Esophagus muscularis mucosa (tissue), 4 donors: Measurements from ENCODE around the gene CLIC5. TPM values are rescaled to one million over a fixed set of nuclear protein-coding genes. Genes with fewer than 3 reads are reported as not detected.

ENCODE experiments used
- DNase-seq: peaks from one replicate; pipeline ENCODE4 v3.0.0-alpha.2; 2017; ENCODE audit errors: extremely low spot score
- H3K27ac ChIP-seq, 4 donors: fragments of 200-600 bp; sonication (generic); replicated peaks in 1 of 4; 1 replicate in 3 of 4; 2 replicates in 1 of 4; pipeline ENCODE4 v1.5.1; 2016 to 2019; ENCODE audit warnings: mild to moderate bottlenecking in 1 of 4
- H3K27me3 ChIP-seq, 4 donors: fragments of 200-600 bp; sonication (generic); one replicate each; pipeline versions ENCODE4 v1.5.1 to v1.6.0; 2016 to 2019
- H3K36me3 ChIP-seq, 4 donors: fragments of 200-600 bp; sonication (generic); one replicate each; pipeline ENCODE4 v1.5.1; 2016 to 2019
- H3K4me1 ChIP-seq, 4 donors: fragments of 200-600 bp; sonication (generic); one replicate each; pipeline ENCODE4 v1.5.1; 2016 to 2019
- H3K4me3 ChIP-seq, 4 donors: fragments of 200-600 bp; sonication (generic); 1 replicate in 2 of 4; 2 replicates in 2 of 4; pipeline ENCODE4 v1.5.1; 2016 to 2019; ENCODE audit warnings: mild to moderate bottlenecking in 4 of 4, moderate library complexity in 1 of 4
- H3K9me3 ChIP-seq, 4 donors: fragments of 200-600 bp; sonication (generic); 1 replicate in 3 of 4; 2 replicates in 1 of 4; pipeline ENCODE4 v1.5.1; 2016 to 2019
- CTCF ChIP-seq, 3 experiments: fragments of 200-600 bp in 2 of 3; fragments of 450-650 bp in 1 of 3; sonication (generic) in 2 of 3; IDR thresholded peaks; one replicate each; pipeline ENCODE4 v1.5.1; 2017 to 2019; ENCODE audit warnings: antibody characterized with exemption in 3 of 3, mild to moderate bottlenecking in 2 of 3, moderate library complexity in 1 of 3
- EP300 ChIP-seq: sonication (generic); formaldehyde crosslinking; IDR thresholded peaks from one replicate; pipeline ENCODE4 v1.6.1; 2017; ENCODE audit warnings: antibody characterized with exemption
- POLR2A ChIP-seq: fragments of 450-650 bp; IDR thresholded peaks from one replicate; pipeline ENCODE4 v1.6.1; 2017; ENCODE audit warnings: antibody characterized with exemption, moderate library complexity, mild to moderate bottlenecking, low read depth
- POLR2AphosphoS5 ChIP-seq, 2 donors: sonication (generic); formaldehyde crosslinking; IDR thresholded peaks; one replicate each; pipeline ENCODE4 v1.6.1; 2017; ENCODE audit warnings: antibody characterized with exemption in 2 of 2
- WGBS: methylation state at CpG from one replicate; pipeline ENCODE4 v1.1.5; 2018; 5-methylcytosine and 5-hydroxymethylcytosine counted together
- intact Hi-C: fragments of 100-400 bp; cut with DNase I; formaldehyde crosslinking; loops from one replicate; pipeline ENCODE4 v1.15.1; 2023
- total RNA-seq, 4 donors: library from RNA; depleted of rRNA; stranded (reverse); fragments of >200 nt; gene quantifications; one replicate each; pipeline versions ENCODE4 v1.1.0 to v1.2.1, GENCODE V29; 2016

The CLIC5 gene
- total RNA-seq, 4 donors from 2014 or later: 5.3 to 7.2 (median 6.3) TPM

- WGBS: 91% methylated on average over 5 of the region's 5 CpGs
- TF ChIP-seq EP300 (no peak), CTCF (IDR thresholded peaks at IDR 0.05) (no peak), POLR2A (no peak), POLR2AphosphoS5 (IDR thresholded peaks at IDR 0.05) (no peak)
- Histone ChIP-seq H3K36me3 (peaks cover 0 to 19% (median 0%) of the 10 kb centered on the region in 4 donors), H3K9me3 (no peaks in the 10 kb centered on the region), H3K27ac (no peak overlapping the region), H3K4me3 (no peak overlapping the region), H3K4me1 (peaks cover 8 to 29% (median 11%) of the 10 kb centered on the region in 4 donors), H3K27me3 (no peaks in the 10 kb centered on the region)
- intact Hi-C loops: loop anchor here (5.0 kb wide), 2 partner anchors 1264 to 1444 kb away; no protein-coding TSS in a partner anchor
- DNase-seq: no peak
These were observed 94.7 kb downstream of the CLIC5 start for GRCh38 chr6:45920819-45921511.

GRCh38 chr6:45917439-45917838, 98.2 kb downstream of the CLIC5 start:
- intact Hi-C loops: no loop called here
- DNase-seq: no peak
- Histone ChIP-seq H3K4me3 (no peak overlapping the region), H3K27me3 (no peaks in the 10 kb centered on the region), H3K4me1 (peaks cover 6 to 20% (median 9%) of the 10 kb centered on the region in 4 donors), H3K9me3 (no peaks in the 10 kb centered on the region), H3K27ac (no peak overlapping the region), H3K36me3 (peaks cover 0 to 40% (median 0%) of the 10 kb centered on the region in 4 donors)
- WGBS: 83% methylated on average over 2 of the region's 2 CpGs
- TF ChIP-seq EP300 (no peak), POLR2AphosphoS5 (IDR thresholded peaks at IDR 0.05) (no peak), CTCF (IDR thresholded peaks at IDR 0.05) (no peak), POLR2A (no peak)

DNA sequence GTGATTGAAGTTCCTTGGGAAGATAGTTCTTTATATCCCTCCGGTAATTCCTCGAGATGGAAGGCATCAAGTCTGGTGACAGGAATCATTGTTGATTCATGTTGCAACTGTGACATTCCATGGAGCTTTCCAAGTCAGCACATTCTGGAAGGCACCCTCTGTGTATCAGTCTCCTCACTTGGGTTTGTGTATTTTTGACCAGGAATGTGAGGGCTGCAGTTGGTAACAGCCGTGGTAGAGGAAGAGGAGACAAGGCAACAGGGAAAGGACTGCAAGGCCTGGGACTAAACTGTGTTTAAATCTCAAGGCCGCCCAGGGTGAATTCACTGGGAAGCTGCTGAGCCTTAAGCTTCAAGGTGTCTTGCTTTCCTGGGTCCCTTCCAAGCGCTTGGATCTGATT, 99.0 kb downstream of the CLIC5 start:
- H3K27me3 ChIP-seq: no peaks in the 10 kb centered on the region

GRCh38 chr6:45915780-45916468, 99.7 kb downstream of the CLIC5 start:
- intact Hi-C loops: no loop called here
- Histone ChIP-seq H3K27me3 (no peaks in the 10 kb centered on the region), H3K27ac (no peak overlapping the region), H3K4me1 (peaks cover 0 to 6% (median 0%) of the 10 kb centered on the region in 4 donors), H3K4me3 (no peak overlapping the region), H3K9me3 (no peaks in the 10 kb centered on the region), H3K36me3 (peaks cover 0 to 53% (median 0%) of the 10 kb centered on the region in 4 donors)
- WGBS: 93% methylated on average over 3 of the region's 3 CpGs
- TF ChIP-seq POLR2AphosphoS5 (IDR thresholded peaks at IDR 0.05): no peak
- no peak for TF ChIP-seq POLR2A
- TF ChIP-seq EP300: no peak
- no peak for TF ChIP-seq CTCF (IDR thresholded peaks at IDR 0.05)
- no peak for DNase-seq

More for the DNA sequence above, 99.0 kb downstream of the CLIC5 start:
- Histone ChIP-seq H3K4me1 (peaks cover 0 to 13% (median 1%) of the 10 kb centered on the region in 4 donors), H3K9me3 (no peaks in the 10 kb centered on the region), H3K36me3 (peaks cover 0 to 47% (median 0%) of the 10 kb centered on the region in 4 donors), H3K27ac (no peak overlapping the region), H3K4me3 (no peak overlapping the region)
- TF ChIP-seq POLR2AphosphoS5 (IDR thresholded peaks at IDR 0.05) (no peak), CTCF (IDR thresholded peaks at IDR 0.05) (no peak), EP300 (no peak), POLR2A (no peak)
- no peak for DNase-seq
- intact Hi-C loops: no loop called here
- 82% methylated on average over 5 of the region's 5 CpGs for WGBS
